CD4-positive, alpha-beta memory T cell (primary cell): ENCODE measurements around the gene TAOK3. TPM values are rescaled to one million over a fixed set of nuclear protein-coding genes. Genes with fewer than 3 reads are reported as not detected.
"Not testable (repeated sequence)": the region's sequence is repeated elsewhere in the genome, so short reads cannot be mapped to it uniquely, and the experiment has no call there.

Experiments
- CTCF ChIA-PET: fragments of 350-600 bp; sonication (Branson Sonifier 250); formaldehyde crosslinking; loops from one replicate; lab custom pipeline; 2021; ENCODE audit warnings: inconsistent platforms; ENCODE audit not compliant: partially characterized antibody; lab: Charles Lee
- POLR2A ChIA-PET: fragments of 350-600 bp; sonication (Branson Sonifier 250); formaldehyde crosslinking; loops from one replicate; lab custom pipeline; 2021; ENCODE audit not compliant: partially characterized antibody; lab: Charles Lee
- DNase-seq, 5 donors: peaks; one replicate each; pipeline versions ENCODE4 v3.0.0 to v3.0.0-alpha.2; 2020 to 2022; ENCODE audit warnings: mixed read lengths in 1 of 5
- H3K27ac ChIP-seq: one replicate; pipeline ENCODE4 v1.7.0; 2013; ENCODE audit warnings: low read depth, low read length
- H3K27me3 ChIP-seq: 2 replicates; pipeline ENCODE4 v1.7.0; 2013; ENCODE audit warnings: mild to moderate bottlenecking, low read length, moderate library complexity; ENCODE audit not compliant: insufficient read depth
- H3K36me3 ChIP-seq: 2 replicates; pipeline ENCODE4 v1.7.0; 2013; ENCODE audit warnings: mild to moderate bottlenecking, low read length, moderate library complexity; ENCODE audit not compliant: insufficient read depth
- H3K4me1 ChIP-seq: 2 replicates; pipeline ENCODE4 v1.7.0; 2013; ENCODE audit warnings: mild to moderate bottlenecking, low read length, moderate library complexity; ENCODE audit not compliant: insufficient read depth
- H3K4me3 ChIP-seq, 2 donors: one replicate each; pipeline ENCODE4 v1.7.0; 2013; ENCODE audit warnings: low read length in 2 of 2, mild to moderate bottlenecking in 1 of 2
- H3K9me3 ChIP-seq, 2 donors: one replicate each; pipeline ENCODE4 v1.7.0; 2013; ENCODE audit warnings: low read length in 2 of 2, control low read depth in 1 of 2; ENCODE audit not compliant: control insufficient read depth in 1 of 2
- H3K27ac Mint-ChIP-seq, 7 donors: one replicate each; pipeline ENCODE4 v1.8.0; 2020 to 2021; ENCODE audit warnings: mixed read lengths in 7 of 7, mild to moderate bottlenecking in 6 of 7, inconsistent platforms in 3 of 7, moderate library complexity in 3 of 7
- H3K27me3 Mint-ChIP-seq, 2 donors: one replicate each; pipeline ENCODE4 v1.8.0; 2020 to 2021; ENCODE audit warnings: mixed read lengths in 2 of 2
- H3K36me3 Mint-ChIP-seq, 2 donors: one replicate each; pipeline ENCODE4 v1.8.0; 2020 to 2021; ENCODE audit warnings: mixed read lengths in 2 of 2, inconsistent platforms in 1 of 2, mild to moderate bottlenecking in 1 of 2
- H3K4me1 Mint-ChIP-seq, 4 donors: one replicate each; pipeline ENCODE4 v1.8.0; 2020 to 2021; ENCODE audit warnings: mixed read lengths in 4 of 4, mild to moderate bottlenecking in 1 of 4
- H3K4me3 Mint-ChIP-seq, 8 donors: one replicate each; pipeline ENCODE4 v1.8.0; 2020 to 2021; ENCODE audit warnings: mixed read lengths in 8 of 8, mild to moderate bottlenecking in 7 of 8, moderate library complexity in 6 of 8, inconsistent platforms in 3 of 8
- H3K9me3 Mint-ChIP-seq, 8 donors: one replicate each; pipeline ENCODE4 v1.8.0; 2020 to 2021; ENCODE audit warnings: mixed read lengths in 8 of 8, mild to moderate bottlenecking in 5 of 8, inconsistent platforms in 3 of 8, moderate library complexity in 1 of 8
- intact Hi-C: fragments of 100-400 bp; cut with micrococcal nuclease; formaldehyde crosslinking; loops from one replicate; pipeline ENCODE4 v1.15.1; 2023
- polyA plus RNA-seq, 2 donors: library from polyadenylated mRNA; unstranded; fragments of 300-500 nt; fragmentation: Illumina TruSeq; gene quantifications; one replicate each; pipeline ENCODE4 v1.2.3, GENCODE V29; 2021
- total RNA-seq, 2 experiments: library from RNA; stranded (reverse); gene quantifications; one replicate each; pipeline ENCODE4 v1.2.3, GENCODE V29; 2021

TAOK3 gene
- total and polyA plus RNA-seq, 4 experiments from 2014 or later, result 47.9 to 141 (median 75.4) TPM

DNA sequence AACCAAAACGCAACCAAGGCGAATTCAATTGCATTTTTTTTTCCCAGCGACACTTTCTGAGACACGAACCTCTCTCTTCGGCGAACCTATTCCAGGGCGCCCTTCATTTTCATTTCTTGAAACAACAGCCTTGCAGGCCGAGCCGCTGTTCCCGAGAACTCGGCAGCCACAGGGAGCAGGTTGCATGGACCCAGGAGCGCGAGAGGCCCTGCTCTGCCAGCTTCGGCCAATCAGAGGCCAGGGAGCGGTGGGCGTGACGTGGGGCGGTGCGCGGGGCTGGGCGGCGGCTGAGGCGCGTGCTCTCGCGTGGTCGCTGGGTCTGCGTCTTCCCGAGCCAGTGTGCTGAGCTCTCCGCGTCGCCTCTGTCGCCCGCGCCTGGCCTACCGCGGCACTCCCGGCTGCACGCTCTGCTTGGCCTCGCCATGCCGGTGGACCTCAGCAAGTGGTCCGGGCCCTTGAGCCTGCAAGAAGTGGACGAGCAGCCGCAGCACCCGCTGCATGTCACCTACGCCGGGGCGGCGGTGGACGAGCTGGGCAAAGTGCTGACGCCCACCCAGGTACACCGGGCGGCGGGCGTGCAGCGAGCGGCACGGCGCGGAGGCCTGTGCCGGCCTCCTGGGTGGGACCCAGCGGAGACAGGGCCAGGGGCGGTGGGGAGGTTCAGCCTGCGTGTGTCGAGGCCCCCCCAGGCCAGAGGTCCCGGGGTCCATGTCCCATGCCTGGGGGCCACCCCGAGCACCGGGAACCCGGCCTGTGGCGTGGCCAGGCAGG, 236.7 kb downstream of the TAOK3 start, which contains the start of gene PEBP1:
TSS of gene PEBP1 (plus strand) at position 337 of the 771 bp plus-strand sequence. CDS start at position 423, 86 bp downstream.
- H3K4me3 ChIP-seq, result peak within 1 kb of the TSS; percentile 61 to 86
- H3K9me3 ChIP-seq, result no peaks in the 10 kb centered on the region
- H3K36me3 ChIP-seq, result peaks cover 4% of the 10 kb centered on the region
- no peaks in the 10 kb centered on the region for H3K9me3 Mint-ChIP-seq
- peaks cover 29% of the 10 kb centered on the region for H3K4me1 ChIP-seq
- intact Hi-C loops, result loop anchor here (1.0 to 5.0 kb wide), 6 partner anchors 15 to 1531 kb away; partner anchors contain the start of genes RFC5, SUDS3 and WSB2
- no peaks in the 10 kb centered on the region for H3K27me3 ChIP-seq
- ChIA-PET POLR2A (interaction anchor here (0.6 to 3.4 kb wide), 13 partner anchors 15 to 241 kb away, joined by 3 to 28 read pairs (median 5); partner anchors contain the start of genes RFC5, SUDS3, TAOK3 and WSB2), CTCF (interaction anchor here (0.6 to 7.1 kb wide), 8 partner anchors 12 to 241 kb away, joined by 3 to 59 read pairs (median 4); partner anchors contain the start of gene SUDS3)
- H3K4me3 Mint-ChIP-seq, result peak within 1 kb of the TSS; percentile 95 to 99 (median 96)
- DNase-seq, result peak; percentile 88 to 91 (median 90)
- H3K36me3 Mint-ChIP-seq, result peaks cover 15 to 32% of the 10 kb centered on the region in 2 donors
- peak within 1 kb of the TSS; percentile 88 to 98 (median 94) for H3K27ac Mint-ChIP-seq
- H3K4me1 Mint-ChIP-seq, result peaks cover 19 to 54% (median 26%) of the 10 kb centered on the region in 4 donors
- H3K27ac ChIP-seq, result peak within 1 kb of the TSS; percentile 67
- H3K27me3 Mint-ChIP-seq, result no peaks in the 10 kb centered on the region

- CTCF ChIA-PET, result interaction anchor here (1.4 kb wide), 1 partner anchor 8 kb away, joined by 4 read pairs; no protein-coding TSS in a partner anchor
- intact Hi-C loops, H3K36me3 ChIP-seq, H3K27ac ChIP-seq, H3K27me3 Mint-ChIP-seq, H3K4me1 ChIP-seq, POLR2A ChIA-PET, H3K9me3 Mint-ChIP-seq, H3K4me3 ChIP-seq, H3K36me3 Mint-ChIP-seq, H3K27me3 ChIP-seq, H3K27ac Mint-ChIP-seq, H3K4me3 Mint-ChIP-seq, DNase-seq, H3K9me3 ChIP-seq: not testable (repeated sequence)
- H3K4me1 Mint-ChIP-seq, result peaks cover 4 to 17% (median 5%) of the 10 kb centered on the region in 4 donors
These were observed 243.3 kb downstream of the TAOK3 start for GRCh38 chr12:118129436-118129835.

DNA sequence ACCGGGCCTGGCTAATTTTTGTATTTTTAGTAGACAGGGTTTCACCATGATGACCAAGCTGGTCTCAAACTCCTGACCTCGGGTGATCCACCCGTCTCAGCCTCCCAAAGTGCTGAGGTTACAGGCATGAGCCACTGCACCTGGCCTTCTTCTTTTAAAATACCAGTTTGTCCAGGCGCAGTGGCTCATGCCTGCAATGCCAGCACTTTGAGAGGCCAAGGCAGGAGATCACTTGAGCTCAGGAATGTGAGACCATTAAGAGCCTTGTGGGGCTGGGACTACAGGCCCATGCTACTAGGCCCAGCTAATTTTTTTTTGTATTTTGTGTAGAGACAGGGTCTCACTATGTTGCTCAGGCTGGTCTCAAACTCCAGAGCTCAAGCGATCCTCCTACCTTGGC, 244.8 kb downstream of the TAOK3 start:
- H3K4me3 Mint-ChIP-seq, result no peak overlapping the region
- Histone ChIP-seq H3K36me3 (no peaks in the 10 kb centered on the region), H3K27me3 (no peaks in the 10 kb centered on the region), H3K4me3 (no peak overlapping the region), H3K9me3 (no peaks in the 10 kb centered on the region), H3K4me1 (peaks cover 8% of the 10 kb centered on the region), H3K27ac (no peak overlapping the region)
- intact Hi-C loops, result no loop called here
- CTCF ChIA-PET, result interaction anchor here (1.2 kb wide), 1 partner anchor 11 kb away, joined by 3 read pairs; no protein-coding TSS in a partner anchor
- POLR2A ChIA-PET, result interaction anchor here (0.6 kb wide), 1 partner anchor 64 kb away, joined by 3 read pairs; no protein-coding TSS in a partner anchor
- DNase-seq, result no peak
- H3K27me3 Mint-ChIP-seq, result no peaks in the 10 kb centered on the region
- H3K27ac Mint-ChIP-seq, result no peak overlapping the region
- no peaks in the 10 kb centered on the region for H3K9me3 Mint-ChIP-seq
- H3K4me1 Mint-ChIP-seq, result peaks cover 4 to 13% (median 5%) of the 10 kb centered on the region in 4 donors
- no peaks in the 10 kb centered on the region for H3K36me3 Mint-ChIP-seq

DNA sequence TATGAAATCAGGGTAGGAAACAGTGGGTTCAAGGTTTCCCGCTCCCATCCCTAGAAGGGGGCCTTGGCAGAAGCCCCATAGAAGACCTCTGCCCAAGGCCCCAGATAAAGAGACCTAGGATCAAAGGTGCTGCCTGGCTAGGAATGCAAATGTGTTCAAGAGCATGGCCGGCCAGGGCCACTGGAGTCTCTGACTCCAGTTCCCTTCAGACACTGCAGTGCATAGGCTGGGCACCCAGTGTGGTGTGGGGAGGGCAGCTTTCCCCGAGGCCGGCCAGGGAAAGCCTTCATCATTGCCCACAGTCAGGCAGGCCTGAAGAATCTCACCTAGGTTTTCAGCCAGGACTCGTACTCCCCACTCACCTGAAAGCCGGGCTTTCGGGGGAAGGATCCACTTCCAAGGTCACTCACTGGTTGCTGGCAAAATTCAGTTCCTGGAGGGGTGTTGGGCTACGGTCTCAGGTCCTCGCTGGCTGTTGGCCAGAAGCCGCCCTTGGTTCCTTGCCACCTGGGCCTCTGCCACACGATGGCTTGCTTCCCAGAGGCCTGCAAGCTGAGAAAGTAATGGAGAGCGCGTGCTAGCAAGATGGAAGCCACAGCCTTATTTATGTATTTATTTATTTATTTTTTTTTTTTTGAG, 246.5 kb downstream of the TAOK3 start:
- Mint-ChIP-seq H3K27me3 (no peaks in the 10 kb centered on the region), H3K36me3 (no peaks in the 10 kb centered on the region), H3K4me1 (peaks cover 0 to 3% (median 1%) of the 10 kb centered on the region in 4 donors), H3K27ac (no peak overlapping the region), H3K9me3 (no peaks in the 10 kb centered on the region), H3K4me3 (no peak overlapping the region)
- intact Hi-C loops, result no loop called here
- H3K4me3 ChIP-seq, result no peak overlapping the region
- no peaks in the 10 kb centered on the region for H3K9me3 ChIP-seq
- no peak overlapping the region for H3K27ac ChIP-seq
- no peaks in the 10 kb centered on the region for H3K36me3 ChIP-seq
- peaks cover under 1% of the 10 kb centered on the region for H3K4me1 ChIP-seq
- no peak for DNase-seq
- ChIA-PET CTCF (no interaction called here), POLR2A (no interaction called here)
- H3K27me3 ChIP-seq, result no peaks in the 10 kb centered on the region

DNA sequence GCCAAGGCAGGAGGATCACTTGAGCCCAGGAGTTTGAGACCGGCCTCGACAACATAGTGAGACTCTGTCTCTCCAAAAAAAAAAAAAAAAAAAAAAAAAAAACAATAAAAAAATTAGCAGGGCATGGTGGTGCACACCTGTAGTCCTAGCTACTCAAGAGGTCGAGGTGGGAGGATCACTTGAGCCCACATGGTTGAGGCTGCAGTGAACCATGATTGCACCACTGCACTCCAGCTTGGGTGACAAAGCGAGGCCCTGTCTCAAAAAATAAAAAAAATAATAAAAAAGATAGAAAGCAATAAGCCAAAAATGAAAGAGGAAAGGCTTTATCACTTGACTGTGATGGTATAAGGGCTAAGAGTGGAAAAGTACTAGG, 247.0 kb downstream of the TAOK3 start:
- no peaks in the 10 kb centered on the region for H3K9me3 Mint-ChIP-seq
- POLR2A ChIA-PET, result no interaction called here
- Histone ChIP-seq H3K36me3 (no peaks in the 10 kb centered on the region), H3K4me1 (peaks cover 4% of the 10 kb centered on the region), H3K27ac (no peak overlapping the region), H3K27me3 (no peaks in the 10 kb centered on the region), H3K9me3 (no peaks in the 10 kb centered on the region), H3K4me3 (no peak overlapping the region)
- no peaks in the 10 kb centered on the region for H3K27me3 Mint-ChIP-seq
- intact Hi-C loops, result no loop called here
- DNase-seq, result no peak
- H3K4me3 Mint-ChIP-seq, result no peak overlapping the region
- H3K36me3 Mint-ChIP-seq, result no peaks in the 10 kb centered on the region
- H3K27ac Mint-ChIP-seq, result no peak overlapping the region
- H3K4me1 Mint-ChIP-seq, result peaks cover under 1 to 7% (median 5%) of the 10 kb centered on the region in 4 donors
- CTCF ChIA-PET, result no interaction called here

GRCh38 chr12:118124333-118124874, 248.3 kb downstream of the TAOK3 start:
- Mint-ChIP-seq H3K9me3 (no peaks in the 10 kb centered on the region), H3K4me3 (no peak overlapping the region), H3K4me1 (peaks cover 6 to 17% (median 11%) of the 10 kb centered on the region in 4 donors), H3K27me3 (no peaks in the 10 kb centered on the region), H3K27ac (no peak overlapping the region), H3K36me3 (no peaks in the 10 kb centered on the region)
- no peak overlapping the region for H3K4me3 ChIP-seq
- intact Hi-C loops, result no loop called here
- no peak for DNase-seq
- CTCF ChIA-PET, result interaction anchor here (1.2 to 1.8 kb wide), 3 partner anchors 12 to 251 kb away, joined by 3 to 7 read pairs (median 3); partner anchors contain the start of genes PEBP1 and SUDS3
- H3K36me3 ChIP-seq, result no peaks in the 10 kb centered on the region
- POLR2A ChIA-PET, result no interaction called here
- no peak overlapping the region for H3K27ac ChIP-seq
- H3K27me3 ChIP-seq, result no peaks in the 10 kb centered on the region
- H3K9me3 ChIP-seq, result no peaks in the 10 kb centered on the region
- peaks cover 10% of the 10 kb centered on the region for H3K4me1 ChIP-seq
